Endothelial cell (in vitro differentiated cells): ENCODE results near the gene NRG2. TPM values are rescaled to one million over a fixed set of nuclear protein-coding genes. Genes with fewer than 3 reads are reported as not detected.

ENCODE experiments used
- DNase-seq: peaks from one replicate; pipeline ENCODE4 v3.0.0; 2021; ENCODE audit warnings: low spot score
- H3K27ac Mint-ChIP-seq: one replicate; pipeline ENCODE4 v1.8.0; 2021; ENCODE audit warnings: mixed read lengths, inconsistent platforms; ENCODE audit not compliant: unreplicated experiment
- H3K27me3 Mint-ChIP-seq: one replicate; pipeline ENCODE4 v1.8.0; 2021; ENCODE audit warnings: mild to moderate bottlenecking, moderate library complexity, mixed read lengths, inconsistent platforms; ENCODE audit not compliant: unreplicated experiment
- H3K36me3 Mint-ChIP-seq: one replicate; pipeline ENCODE4 v1.8.0; 2021; ENCODE audit warnings: mild to moderate bottlenecking, low read depth, mixed read lengths, inconsistent platforms; ENCODE audit not compliant: unreplicated experiment
- H3K4me1 Mint-ChIP-seq: one replicate; pipeline ENCODE4 v1.8.0; 2021; ENCODE audit warnings: mild to moderate bottlenecking, mixed read lengths, inconsistent platforms; ENCODE audit not compliant: unreplicated experiment
- H3K4me3 Mint-ChIP-seq: one replicate; pipeline ENCODE4 v1.8.0; 2021; ENCODE audit warnings: mild to moderate bottlenecking, mixed read lengths, inconsistent platforms; ENCODE audit not compliant: unreplicated experiment
- H3K9me3 Mint-ChIP-seq: one replicate; pipeline ENCODE4 v1.8.0; 2021; ENCODE audit warnings: mixed read lengths, inconsistent platforms; ENCODE audit not compliant: unreplicated experiment
- total RNA-seq: library from RNA; stranded (reverse); fragmentation: NEBNext Ultra II Directional; extraction: Animal tissue kit (Norgen Biotek cat#: 25700); gene quantifications from one replicate; pipeline ENCODE4 v1.2.1, GENCODE V29; 2021; ENCODE audit not compliant: unreplicated experiment
- TF ChIP-seq, protein P1 (sequence below): fragments of 200-600 bp; sonication (generic); IDR thresholded peaks from one replicate; pipeline ENCODE4 v1.5.0; 2021; ENCODE audit warnings: antibody characterized with exemption; ENCODE audit not compliant: unreplicated experiment

NRG2 gene
- total RNA-seq, 1 donor from 2014 or later = not detected

- no peak for DNase-seq
- no peaks in the 10 kb centered on the region for H3K4me1 Mint-ChIP-seq
- TF ChIP-seq, protein P1, sequence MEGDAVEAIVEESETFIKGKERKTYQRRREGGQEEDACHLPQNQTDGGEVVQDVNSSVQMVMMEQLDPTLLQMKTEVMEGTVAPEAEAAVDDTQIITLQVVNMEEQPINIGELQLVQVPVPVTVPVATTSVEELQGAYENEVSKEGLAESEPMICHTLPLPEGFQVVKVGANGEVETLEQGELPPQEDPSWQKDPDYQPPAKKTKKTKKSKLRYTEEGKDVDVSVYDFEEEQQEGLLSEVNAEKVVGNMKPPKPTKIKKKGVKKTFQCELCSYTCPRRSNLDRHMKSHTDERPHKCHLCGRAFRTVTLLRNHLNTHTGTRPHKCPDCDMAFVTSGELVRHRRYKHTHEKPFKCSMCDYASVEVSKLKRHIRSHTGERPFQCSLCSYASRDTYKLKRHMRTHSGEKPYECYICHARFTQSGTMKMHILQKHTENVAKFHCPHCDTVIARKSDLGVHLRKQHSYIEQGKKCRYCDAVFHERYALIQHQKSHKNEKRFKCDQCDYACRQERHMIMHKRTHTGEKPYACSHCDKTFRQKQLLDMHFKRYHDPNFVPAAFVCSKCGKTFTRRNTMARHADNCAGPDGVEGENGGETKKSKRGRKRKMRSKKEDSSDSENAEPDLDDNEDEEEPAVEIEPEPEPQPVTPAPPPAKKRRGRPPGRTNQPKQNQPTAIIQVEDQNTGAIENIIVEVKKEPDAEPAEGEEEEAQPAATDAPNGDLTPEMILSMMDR = no peak
- H3K27me3 Mint-ChIP-seq = peaks cover 4% of the 10 kb centered on the region
- no peaks in the 10 kb centered on the region for H3K36me3 Mint-ChIP-seq
- H3K4me3 Mint-ChIP-seq = no peak overlapping the region
- no peaks in the 10 kb centered on the region for H3K9me3 Mint-ChIP-seq
- no peak overlapping the region for H3K27ac Mint-ChIP-seq
Observed at GRCh38 chr5:139910036-139910435, 133.1 kb downstream of the NRG2 start.

DNA sequence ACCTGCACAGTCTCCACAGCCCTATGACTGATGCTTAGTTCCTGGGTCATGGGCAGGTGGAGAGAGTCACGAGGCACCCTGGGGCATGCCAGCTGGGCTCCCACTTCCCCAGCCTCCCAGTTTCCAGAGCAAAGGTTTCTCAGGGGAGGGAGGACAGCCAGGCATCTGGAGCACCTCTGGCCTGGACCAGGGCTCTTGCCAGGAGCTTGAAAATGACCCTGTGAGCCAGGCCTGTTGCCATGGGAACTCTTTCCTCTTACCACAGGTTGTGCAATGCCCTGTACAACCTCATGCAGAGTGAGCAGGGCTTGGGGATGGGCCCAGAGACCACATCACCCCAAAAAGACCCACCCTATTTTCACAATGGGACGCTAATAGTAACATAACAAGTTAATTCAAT, 134.3 kb downstream of the NRG2 start:
- no peak for DNase-seq
- H3K4me1 Mint-ChIP-seq = no peaks in the 10 kb centered on the region
- H3K36me3 Mint-ChIP-seq = no peaks in the 10 kb centered on the region
- no peak overlapping the region for H3K4me3 Mint-ChIP-seq
- H3K9me3 Mint-ChIP-seq = no peaks in the 10 kb centered on the region
- no peak overlapping the region for H3K27ac Mint-ChIP-seq
- H3K27me3 Mint-ChIP-seq = peaks cover 4% of the 10 kb centered on the region
- TF ChIP-seq, protein P1 = no peak

DNA sequence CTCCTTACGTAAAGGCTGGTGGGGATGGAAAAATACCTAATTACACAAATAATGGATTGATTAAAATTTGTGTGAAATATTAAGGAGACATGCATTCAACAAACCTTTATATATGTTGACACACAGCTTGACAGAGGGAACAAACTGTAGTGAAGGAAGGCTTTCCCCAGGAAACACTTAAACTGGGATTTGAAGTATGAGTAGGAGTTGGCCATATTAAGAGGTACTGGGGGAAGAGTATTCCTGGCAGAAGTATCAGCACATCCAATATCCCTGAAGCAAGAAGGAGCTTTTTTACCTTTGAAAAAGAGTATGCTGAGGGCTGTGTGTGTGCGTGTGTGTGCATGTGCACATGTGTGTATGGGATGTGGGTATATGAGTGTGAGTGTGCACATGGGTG, 136.4 kb downstream of the NRG2 start:
- Mint-ChIP-seq H3K36me3 (no peaks in the 10 kb centered on the region), H3K9me3 (no peaks in the 10 kb centered on the region), H3K4me3 (no peak overlapping the region), H3K27me3 (peaks cover 14% of the 10 kb centered on the region), H3K27ac (no peak overlapping the region), H3K4me1 (no peaks in the 10 kb centered on the region)
- TF ChIP-seq, protein P1 = no peak
- no peak for DNase-seq

GRCh38 chr5:139904816-139905661, 138.1 kb downstream of the NRG2 start:
- Mint-ChIP-seq H3K4me1 (no peaks in the 10 kb centered on the region), H3K27ac (no peak overlapping the region), H3K9me3 (no peaks in the 10 kb centered on the region), H3K4me3 (no peak overlapping the region), H3K36me3 (no peaks in the 10 kb centered on the region), H3K27me3 (peaks cover 13% of the 10 kb centered on the region)
- TF ChIP-seq, protein P1 = no peak
- DNase-seq = no peak

- H3K4me1 Mint-ChIP-seq = no peaks in the 10 kb centered on the region
- H3K4me3 Mint-ChIP-seq = no peak overlapping the region
- TF ChIP-seq, protein P1 = no peak
- no peak for DNase-seq
- H3K36me3 Mint-ChIP-seq = no peaks in the 10 kb centered on the region
- H3K27me3 Mint-ChIP-seq = peaks cover 13% of the 10 kb centered on the region
- no peaks in the 10 kb centered on the region for H3K9me3 Mint-ChIP-seq
- H3K27ac Mint-ChIP-seq = no peak overlapping the region
Observed at GRCh38 chr5:139904566-139904815, 138.6 kb downstream of the NRG2 start.
